HEK293 (cell line): ENCODE data around the gene MRPL11.

ENCODE experiments used
- CTCF ChIA-PET: fragments of 350-600 bp; formaldehyde crosslinking; extraction: SDS; loops from one replicate; lab custom pipeline; 2021; ENCODE audit warnings: antibody characterized with exemption; lab: Yijun Ruan, JAX
- POLR2A ChIA-PET: fragments of 300-600 bp; formaldehyde crosslinking; extraction: SDS; loops from one replicate; lab custom pipeline; 2020; ENCODE audit warnings: antibody characterized with exemption, inconsistent platforms; lab: Yijun Ruan, JAX
- H3K27ac ChIP-seq: fragments of 200-500 bp; sonication (Bioruptor generic); 2 replicates; pipeline ENCODE4 v1.5.1; 2014; ENCODE audit warnings: low read depth, low read length, control low read depth, inconsistent platforms; ENCODE audit errors: extremely low read depth
- H3K36me3 ChIP-seq, 2 experiments: fragments of 200-500 bp in 1 of 2; sonication (Bioruptor generic) in 1 of 2; 1 replicate in 1 of 2; 2 replicates in 1 of 2; pipeline ENCODE4 v1.5.1; 2014 to 2017; ENCODE audit warnings: inconsistent platforms in 2 of 2, low read length in 2 of 2; ENCODE audit not compliant: control insufficient read depth in 2 of 2, insufficient read depth in 1 of 2
- H3K4me1 ChIP-seq: fragments of 200-500 bp; sonication (Bioruptor generic); 2 replicates; pipeline ENCODE4 v1.5.1; 2014; ENCODE audit warnings: mild to moderate bottlenecking, low read length, inconsistent platforms; ENCODE audit not compliant: control insufficient read depth, insufficient read depth
- H3K4me3 ChIP-seq: 2 replicates; pipeline ENCODE4 v1.5.1; 2011; ENCODE audit warnings: low read depth, mild to moderate bottlenecking, control low read depth, low read length, moderate library complexity
- H3K9me3 ChIP-seq: fragments of 200-500 bp; sonication (Bioruptor generic); 2 replicates; pipeline ENCODE4 v1.5.1; 2014; ENCODE audit warnings: low read depth, low read length, inconsistent platforms; ENCODE audit not compliant: control insufficient read depth, insufficient read depth
- FEZF1 ChIP-seq: fragments of 450-650 bp; formaldehyde crosslinking; IDR thresholded peaks from 2 replicates; pipeline ENCODE4 v1.5.1; 2016; ENCODE audit warnings: missing biosample characterization, missing genetic modification characterization
- GLIS1 ChIP-seq: fragments of 450-650 bp; formaldehyde crosslinking; IDR thresholded peaks from 2 replicates; pipeline ENCODE4 v1.5.1; 2016; ENCODE audit warnings: missing biosample characterization, missing genetic modification characterization
- HOXA7 ChIP-seq: sonication (generic); formaldehyde crosslinking; IDR thresholded peaks from 2 replicates; pipeline ENCODE4 v1.8.1; 2022; ENCODE audit warnings: missing genetic modification reagents, borderline replicate concordance
- HOXC10 ChIP-seq: sonication (generic); formaldehyde crosslinking; IDR thresholded peaks from 2 replicates; pipeline ENCODE4 v1.8.1; 2023; ENCODE audit warnings: mild to moderate bottlenecking, missing genetic modification reagents
- KLF16 ChIP-seq: fragments of 450-650 bp; formaldehyde crosslinking; IDR thresholded peaks from 2 replicates; pipeline ENCODE4 v1.5.1; 2017; ENCODE audit warnings: missing biosample characterization, missing genetic modification characterization
- OVOL3 ChIP-seq: fragments of 450-650 bp; formaldehyde crosslinking; IDR thresholded peaks from 2 replicates; pipeline ENCODE4 v1.5.1; 2016; ENCODE audit warnings: missing biosample characterization, missing genetic modification characterization
- SALL2 ChIP-seq: fragments of 450-650 bp; formaldehyde crosslinking; IDR thresholded peaks from 2 replicates; pipeline ENCODE4 v1.5.0; 2017; ENCODE audit warnings: missing biosample characterization, mild to moderate bottlenecking, missing genetic modification characterization, borderline replicate concordance
- SP2 ChIP-seq: fragments of 450-650 bp; formaldehyde crosslinking; IDR thresholded peaks from 2 replicates; pipeline ENCODE4 v1.5.1; 2016; ENCODE audit warnings: missing biosample characterization, missing genetic modification characterization
- TSHZ1 ChIP-seq: fragments of 450-650 bp; formaldehyde crosslinking; IDR thresholded peaks from 2 replicates; pipeline ENCODE4 v1.5.1; 2016; ENCODE audit warnings: missing biosample characterization, missing genetic modification characterization, borderline replicate concordance
- ZBTB20 ChIP-seq: fragments of 450-650 bp; formaldehyde crosslinking; IDR thresholded peaks from 2 replicates; pipeline ENCODE4 v1.5.1; 2016; ENCODE audit warnings: missing biosample characterization, missing genetic modification characterization
- ZBTB8A ChIP-seq: fragments of 450-650 bp; formaldehyde crosslinking; IDR thresholded peaks from 2 replicates; pipeline ENCODE4 v1.5.1; 2016; ENCODE audit warnings: missing biosample characterization, missing genetic modification characterization
- ZFP37 ChIP-seq: fragments of 450-650 bp; formaldehyde crosslinking; IDR thresholded peaks from 2 replicates; pipeline ENCODE4 v1.5.1; 2016; ENCODE audit warnings: missing biosample characterization, missing genetic modification characterization
- ZNF211 ChIP-seq: fragments of 450-650 bp; formaldehyde crosslinking; IDR thresholded peaks from 2 replicates; pipeline ENCODE4 v1.5.1; 2016; ENCODE audit warnings: low read depth, missing biosample characterization, missing genetic modification characterization
- ZNF223 ChIP-seq: fragments of 450-650 bp; formaldehyde crosslinking; IDR thresholded peaks from 2 replicates; pipeline ENCODE4 v1.5.1; 2016; ENCODE audit warnings: missing biosample characterization, missing genetic modification characterization
- ZNF239 ChIP-seq: fragments of 450-650 bp; formaldehyde crosslinking; IDR thresholded peaks from 2 replicates; pipeline ENCODE4 v1.5.1; 2016; ENCODE audit warnings: missing biosample characterization, missing genetic modification characterization
- ZNF280D ChIP-seq: fragments of 450-650 bp; formaldehyde crosslinking; IDR thresholded peaks from 2 replicates; pipeline ENCODE4 v1.5.1; 2016; ENCODE audit warnings: missing biosample characterization, missing genetic modification characterization
- ZNF292 ChIP-seq: fragments of 450-650 bp; formaldehyde crosslinking; IDR thresholded peaks from 2 replicates; pipeline ENCODE4 v1.5.1; 2016; ENCODE audit warnings: low read depth, missing biosample characterization, missing genetic modification characterization, borderline replicate concordance
- ZNF302 ChIP-seq: fragments of 450-650 bp; formaldehyde crosslinking; IDR thresholded peaks from 2 replicates; pipeline ENCODE4 v1.5.1; 2016; ENCODE audit warnings: missing biosample characterization, missing genetic modification characterization, low read depth
- ZNF398 ChIP-seq: fragments of 450-650 bp; formaldehyde crosslinking; IDR thresholded peaks from 2 replicates; pipeline ENCODE4 v1.5.1; 2017; ENCODE audit warnings: missing biosample characterization, missing genetic modification characterization
- ZNF571 ChIP-seq: fragments of 450-650 bp; formaldehyde crosslinking; IDR thresholded peaks from 2 replicates; pipeline ENCODE4 v1.5.0; 2017; ENCODE audit warnings: missing biosample characterization, missing genetic modification characterization
- ZNF585B ChIP-seq: fragments of 450-650 bp; formaldehyde crosslinking; IDR thresholded peaks from 2 replicates; pipeline ENCODE4 v1.5.1; 2016; ENCODE audit warnings: missing biosample characterization, missing genetic modification characterization
- ZNF629 ChIP-seq: fragments of 450-650 bp; formaldehyde crosslinking; IDR thresholded peaks from 2 replicates; pipeline ENCODE4 v1.5.1; 2017; ENCODE audit warnings: missing biosample characterization, missing genetic modification characterization
- ZNF704 ChIP-seq: fragments of 450-650 bp; formaldehyde crosslinking; IDR thresholded peaks from 2 replicates; pipeline ENCODE4 v1.5.1; 2016; ENCODE audit warnings: missing biosample characterization, missing genetic modification characterization
- ZNF776 ChIP-seq: fragments of 450-650 bp; formaldehyde crosslinking; IDR thresholded peaks from 2 replicates; pipeline ENCODE4 v1.5.0; 2017; ENCODE audit warnings: missing biosample characterization, missing genetic modification characterization, borderline replicate concordance

Gene MRPL11

GRCh38 chr11:66470015-66470414 lies 31.4 kb upstream of the MRPL11 start:
- CTCF ChIA-PET: interaction anchor here (1.4 to 3.2 kb wide), 3 partner anchors 9 to 62 kb away, joined by 4 to 20 read pairs (median 17); partner anchors contain the start of genes DPP3 and MRPL11
- TF ChIP-seq SP2 (tag by site-specific recombination) (no peak), ZFP37 (tag by site-specific recombination) (no peak), ZNF302 (no peak), KLF16 (tag by site-specific recombination) (no peak), ZNF211 (tag by site-specific recombination) (no peak), FEZF1 (no peak), SALL2 (no peak), ZNF223 (tag by site-specific recombination) (no peak), ZNF704 (tag by site-specific recombination) (no peak), ZBTB8A (tag by site-specific recombination) (no peak), HOXC10 (CRISPR knock-in tag) (no peak), ZNF280D (tag by site-specific recombination) (no peak), GLIS1 (tag by site-specific recombination) (no peak), TSHZ1 (tag by site-specific recombination) (no peak), HOXA7 (CRISPR knock-in tag) (no peak), ZNF239 (no peak), ZNF571 (tag by site-specific recombination) (no peak)
- POLR2A ChIA-PET: interaction anchor here (6.2 kb wide), 1 partner anchor 9 kb away, joined by 64 read pairs; the partner anchor contains the start of gene DPP3
- H3K36me3 ChIP-seq: peaks cover 0 to 55% of the 10 kb centered on the region in 2 experiments; a peak in 2 of 3 replicates
- no peak overlapping the region for H3K4me3 ChIP-seq
- H3K4me1 ChIP-seq: no peaks in the 10 kb centered on the region
- H3K27ac ChIP-seq: no peak overlapping the region
- no peaks in the 10 kb centered on the region for H3K9me3 ChIP-seq

GRCh38 chr11:66469441-66469840 lies 30.8 kb upstream of the MRPL11 start:
- Histone ChIP-seq H3K9me3 (no peaks in the 10 kb centered on the region), H3K27ac (no peak overlapping the region), H3K36me3 (peaks cover 0 to 52% of the 10 kb centered on the region in 2 experiments; a peak in 2 of 3 replicates), H3K4me3 (no peak overlapping the region), H3K4me1 (no peaks in the 10 kb centered on the region)
- POLR2A ChIA-PET: interaction anchor here (1.1 to 6.2 kb wide), 2 partner anchors 10 to 47 kb away, joined by 3 to 64 read pairs; partner anchors contain the start of gene DPP3
- CTCF ChIA-PET: interaction anchor here (1.5 to 3.2 kb wide), 3 partner anchors 10 to 61 kb away, joined by 3 to 20 read pairs (median 17); partner anchors contain the start of genes DPP3 and MRPL11
- TF ChIP-seq ZNF776 (tag by site-specific recombination): no peak
- peak; percentile 79 for TF ChIP-seq ZBTB20 (tag by site-specific recombination)
- no peak for TF ChIP-seq ZNF585B
- no peak for TF ChIP-seq ZNF398
- TF ChIP-seq ZNF292 (tag by site-specific recombination): no peak
- no peak for TF ChIP-seq ZNF629 (tag by site-specific recombination)
- TF ChIP-seq OVOL3: no peak
